GM19463 (cell line): Measurements from ENCODE around the gene PLXNA4.

Experiments used
- ATAC-seq: cut with Tn5 transposase; IDR thresholded peaks from one replicate; pipeline ENCODE4 v1.9.1; 2021; ENCODE audit warnings: mild to moderate bottlenecking, moderate library complexity; ENCODE audit not compliant: unreplicated experiment

Gene PLXNA4

DNA sequence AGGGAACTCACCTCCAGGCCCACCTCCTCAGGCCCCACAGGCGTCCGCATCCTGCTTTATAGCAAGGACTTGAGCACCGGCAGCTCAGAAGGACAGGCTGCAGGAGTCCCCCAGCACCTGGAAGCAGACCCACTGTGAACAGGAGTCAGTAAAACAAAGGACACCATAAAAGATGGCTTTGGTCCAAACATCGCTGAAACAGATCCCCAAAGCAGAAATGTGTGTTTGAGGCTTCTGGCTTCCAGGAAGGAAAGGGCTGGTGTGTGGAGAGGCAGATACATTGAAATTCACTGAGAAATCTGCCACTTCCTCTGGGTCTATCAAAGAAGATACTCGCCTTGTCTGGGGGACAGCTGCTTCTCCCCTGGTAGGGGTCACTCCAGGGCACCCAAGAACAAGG, 286.2 kb downstream of the PLXNA4 start:
- no peak for ATAC-seq

GRCh38 chr7:132286836-132287235, 289.4 kb downstream of the PLXNA4 start:
- ATAC-seq: no peak

DNA sequence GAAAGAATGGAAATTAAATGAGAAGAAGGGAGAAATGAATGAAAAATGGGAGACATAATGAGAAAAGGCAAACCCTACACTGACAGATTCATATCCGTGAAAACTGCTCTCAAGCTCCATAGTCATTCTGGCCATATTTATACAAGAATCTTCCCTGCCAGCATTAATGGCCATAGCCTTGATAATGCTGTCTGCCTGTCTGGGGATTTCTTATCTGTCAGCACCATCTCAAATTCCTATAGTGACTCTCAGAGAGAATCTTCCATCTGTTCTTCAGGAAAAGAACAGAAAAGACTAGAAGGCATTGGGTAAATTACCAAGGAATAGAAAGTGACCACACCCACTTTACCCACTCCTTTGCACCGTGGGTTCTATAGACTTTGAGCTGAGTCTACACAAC, 295.9 kb downstream of the PLXNA4 start:
- no peak for ATAC-seq

- no peak for ATAC-seq
Observed at GRCh38 chr7:132279718-132280117, 296.6 kb downstream of the PLXNA4 start.

- ATAC-seq: no peak
Observed at GRCh38 chr7:132276976-132277725, 299.1 kb downstream of the PLXNA4 start.

- no peak for ATAC-seq
Observed at GRCh38 chr7:132276234-132276630, 300.0 kb downstream of the PLXNA4 start.

GRCh38 chr7:132275416-132276233, 300.6 kb downstream of the PLXNA4 start:
- ATAC-seq: no peak

DNA sequence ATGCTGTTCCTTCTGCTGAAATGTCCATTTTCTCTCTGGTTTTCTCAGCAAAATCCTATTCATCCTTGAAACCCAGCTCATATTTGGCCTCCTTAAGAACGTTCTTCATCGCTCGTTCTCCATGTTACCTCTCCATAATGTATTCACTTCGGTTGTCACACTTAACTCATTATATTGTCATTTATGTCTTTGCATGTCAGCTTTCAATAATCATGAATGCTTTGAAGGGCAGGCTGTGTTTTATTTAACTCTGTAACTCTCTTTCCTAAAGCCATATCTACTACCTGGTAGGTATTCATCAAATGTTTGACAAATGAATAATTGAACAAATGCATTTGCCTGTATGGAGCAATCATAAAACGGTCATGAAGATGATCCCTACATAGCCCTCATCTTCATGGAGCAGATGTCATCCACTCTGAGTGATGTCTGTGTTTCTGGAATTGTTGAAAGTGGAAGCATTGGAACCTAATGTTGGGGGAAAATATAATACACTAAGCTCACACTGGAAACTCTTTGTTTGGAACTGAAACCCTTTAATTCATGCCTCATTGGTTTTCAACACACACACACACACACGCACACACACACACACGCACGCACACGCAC, 303.4 kb downstream of the PLXNA4 start:
- no peak for ATAC-seq

- no peak for ATAC-seq
Observed at GRCh38 chr7:132270517-132270916, 305.8 kb downstream of the PLXNA4 start.

GRCh38 chr7:132269718-132270117, 306.6 kb downstream of the PLXNA4 start:
- no peak for ATAC-seq

DNA sequence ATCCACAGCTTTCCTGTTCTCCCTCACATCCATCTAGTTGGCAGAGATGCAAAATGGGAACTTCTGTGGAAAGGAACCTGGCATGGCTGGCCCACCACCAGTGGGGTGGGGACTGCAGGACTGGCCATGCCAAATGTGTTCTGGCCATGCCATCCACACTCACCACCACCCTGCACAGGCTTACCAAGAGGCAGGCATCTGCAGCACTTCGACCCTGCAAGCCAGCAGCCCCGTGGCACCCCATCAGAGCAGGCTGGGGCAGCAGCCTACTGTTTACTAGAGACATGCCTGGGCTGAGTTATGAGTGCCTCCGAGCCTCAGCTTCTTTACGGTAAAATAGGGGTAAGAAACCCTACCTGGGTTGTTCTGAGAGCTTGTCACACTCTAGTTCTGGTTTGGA, 313.1 kb downstream of the PLXNA4 start:
- no peak for ATAC-seq

GRCh38 chr7:132262160-132262470, 314.2 kb downstream of the PLXNA4 start:
- ATAC-seq: no peak

- no peak for ATAC-seq
Observed at GRCh38 chr7:132261327-132262159, 314.7 kb downstream of the PLXNA4 start.

DNA sequence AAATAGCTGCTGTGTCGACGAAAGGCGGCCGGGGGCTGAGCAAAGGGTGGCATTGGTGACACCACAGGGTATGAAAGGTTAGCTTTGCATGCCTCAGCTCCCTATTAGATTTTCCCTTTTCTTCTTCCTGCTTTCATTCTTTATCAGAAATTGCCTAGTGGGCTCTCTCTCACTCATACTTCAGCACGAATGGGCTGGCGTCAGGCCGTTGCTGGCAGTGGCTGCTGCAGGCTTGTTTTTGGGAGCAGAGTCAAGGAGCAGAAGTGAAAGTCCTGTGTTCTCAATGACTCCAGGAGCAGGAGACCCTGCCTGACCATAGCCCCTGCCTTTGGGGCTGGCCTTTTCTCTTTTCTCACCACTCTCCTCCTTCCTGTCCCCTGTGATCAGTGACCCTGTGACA, 318.0 kb downstream of the PLXNA4 start:
- no peak for ATAC-seq

GRCh38 chr7:132257253-132257652, 319.0 kb downstream of the PLXNA4 start:
- no peak for ATAC-seq

DNA sequence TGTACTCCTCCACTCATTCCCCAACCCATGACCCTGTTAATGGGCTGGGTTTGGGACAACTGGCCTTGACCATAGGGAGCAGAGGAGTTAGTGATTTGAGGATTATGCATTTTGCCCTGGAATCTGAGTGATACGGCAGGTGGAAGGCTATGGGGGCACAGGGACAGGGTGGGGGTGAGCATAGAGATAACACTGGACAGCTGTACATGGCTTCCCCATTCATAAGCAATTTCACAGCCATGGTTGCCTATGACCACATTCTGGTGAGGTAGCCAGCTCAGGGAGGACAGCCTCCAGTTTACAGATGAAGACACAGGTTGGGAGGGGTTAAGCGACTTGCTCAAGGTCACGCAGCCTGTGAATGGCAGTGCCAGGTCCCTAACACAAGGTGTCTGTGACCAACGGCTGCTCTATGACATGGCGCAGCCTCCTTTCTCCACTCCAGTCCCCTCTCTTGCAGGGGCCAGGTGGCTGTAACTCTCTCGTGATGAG, 319.5 kb downstream of the PLXNA4 start:
- no peak for ATAC-seq

- ATAC-seq: no peak
Observed at GRCh38 chr7:132255898-132256297, 320.4 kb downstream of the PLXNA4 start.

DNA sequence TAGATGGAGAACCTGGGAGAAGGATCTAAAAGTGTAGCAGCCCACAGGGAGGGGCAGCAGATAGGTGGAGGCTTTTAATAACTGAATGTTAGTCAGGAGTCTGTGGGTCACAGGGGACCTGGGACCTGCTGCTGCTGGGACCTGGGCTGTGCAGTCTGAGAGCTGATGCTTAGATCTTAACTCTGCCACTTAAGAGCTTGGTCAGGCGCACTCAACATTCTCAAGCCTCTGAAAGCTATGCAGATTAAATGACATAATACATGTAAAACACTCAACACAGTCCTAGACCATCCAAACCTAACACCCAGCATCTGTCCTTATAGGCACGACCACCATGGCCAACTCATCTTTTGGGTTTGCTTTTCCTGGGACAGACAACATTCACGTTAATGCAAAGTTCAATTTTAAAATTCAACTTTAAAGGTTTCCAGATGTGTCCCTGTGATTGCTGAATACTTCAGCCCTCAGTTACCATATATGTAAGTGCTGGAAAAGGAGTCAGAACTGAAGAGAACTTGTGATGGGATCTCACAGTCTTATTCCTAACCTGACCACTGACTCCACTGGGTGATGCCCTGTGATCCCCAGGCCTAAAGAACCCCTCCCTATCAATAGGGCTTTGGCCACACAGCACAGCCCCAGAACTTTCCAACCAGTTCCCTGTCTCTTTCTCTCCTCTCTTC, 321.0 kb downstream of the PLXNA4 start:
- ATAC-seq: no peak

GRCh38 chr7:132254455-132254854, 321.8 kb downstream of the PLXNA4 start:
- ATAC-seq: no peak

- no peak for ATAC-seq
Observed at GRCh38 chr7:132252793-132253100, 323.5 kb downstream of the PLXNA4 start.

DNA sequence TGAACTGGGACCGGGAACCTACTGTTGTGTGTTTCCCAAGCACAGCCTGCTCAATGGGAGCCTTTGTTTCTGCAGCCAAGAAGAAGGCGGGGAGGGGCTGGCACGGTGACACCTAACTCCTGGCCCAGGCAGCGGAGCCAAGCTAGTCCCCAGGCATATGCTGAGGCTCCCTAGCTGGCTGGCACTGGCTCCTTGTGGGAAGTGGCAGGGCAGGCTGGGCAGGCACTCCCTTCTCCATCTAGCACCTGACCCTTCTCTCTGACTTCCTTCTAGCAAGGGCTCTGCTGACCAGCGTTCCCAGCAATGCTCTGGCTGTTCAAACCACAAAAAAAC, 325.0 kb downstream of the PLXNA4 start:
- ATAC-seq: no peak
